Activated CD4-positive, alpha-beta T cell treated with anti-CD3 and anti-CD28 coated beads for 24 hours (primary cell): ENCODE measurements around the gene PER3.

Experiments
- DNase-seq, 2 donors: peaks; one replicate each; pipeline ENCODE4 v3.0.0-alpha.2; 2020; ENCODE audit warnings: low read depth in 2 of 2

The PER3 gene

DNA sequence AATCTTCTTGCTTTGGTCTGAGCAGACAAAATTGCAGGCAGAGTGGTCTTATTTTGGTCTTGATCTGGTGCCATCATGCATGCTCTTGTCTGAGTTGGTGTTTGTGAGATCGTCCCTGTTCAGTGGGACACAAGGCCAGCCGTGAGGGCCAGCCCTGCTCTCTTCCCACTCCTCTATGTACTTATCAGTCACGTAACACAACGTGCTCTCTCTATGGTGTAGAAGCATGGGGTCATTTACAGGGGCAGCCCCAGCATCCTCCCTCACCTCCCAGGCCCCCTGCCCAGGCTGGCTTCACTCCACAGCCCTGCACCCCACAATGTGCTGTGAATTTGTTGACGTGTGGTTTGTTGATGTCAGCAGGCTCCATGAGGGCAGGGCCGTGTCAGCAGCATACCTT, 87.0 kb downstream of the PER3 start:
- DNase-seq = no peak

DNA sequence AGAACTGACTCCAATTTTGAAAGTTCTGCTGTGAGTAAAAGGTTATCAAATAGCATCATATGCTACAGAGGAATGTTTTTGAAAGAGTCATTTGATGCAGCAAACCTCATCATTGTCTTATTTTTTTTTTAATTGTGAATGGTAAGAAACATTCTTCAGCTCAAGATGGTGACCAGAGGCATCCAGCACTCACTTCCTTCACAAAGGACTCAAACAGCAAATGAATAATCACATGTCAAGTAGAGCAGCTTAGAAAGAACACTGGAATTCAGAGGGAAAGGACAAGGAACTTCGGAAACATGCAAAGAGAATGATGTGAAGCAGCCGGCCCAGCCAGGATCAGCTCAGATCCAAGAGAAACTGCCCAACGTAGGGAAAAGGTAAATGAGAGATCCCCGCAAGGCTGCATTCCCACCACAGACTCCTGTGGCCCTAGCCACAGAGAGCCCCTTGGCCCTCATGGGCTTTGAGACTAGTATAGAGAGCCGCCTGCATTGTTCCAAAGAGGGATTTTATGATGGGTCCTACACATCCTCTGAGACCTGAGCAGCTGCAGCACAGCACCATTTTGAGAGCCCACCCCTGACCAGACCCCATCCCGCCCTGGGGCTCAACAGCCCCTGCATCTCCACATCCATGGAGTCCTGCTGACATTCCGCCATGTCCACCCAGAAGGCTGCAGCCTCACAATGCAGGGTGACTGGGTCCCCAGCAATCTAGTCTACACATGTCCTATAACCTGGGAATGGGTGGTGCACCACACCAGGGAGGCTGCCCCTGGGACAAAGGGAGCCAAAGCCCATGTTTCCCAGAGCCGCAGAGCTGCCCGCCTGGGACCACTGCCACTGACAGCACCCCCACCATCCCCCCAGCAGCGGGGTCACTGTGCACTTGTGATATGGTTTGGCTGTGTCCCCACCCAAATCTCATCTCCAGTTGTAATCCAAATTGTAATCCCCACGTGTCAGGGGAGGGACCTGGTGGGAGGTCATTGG, 90.0 kb downstream of the PER3 start:
- no peak for DNase-seq

DNA sequence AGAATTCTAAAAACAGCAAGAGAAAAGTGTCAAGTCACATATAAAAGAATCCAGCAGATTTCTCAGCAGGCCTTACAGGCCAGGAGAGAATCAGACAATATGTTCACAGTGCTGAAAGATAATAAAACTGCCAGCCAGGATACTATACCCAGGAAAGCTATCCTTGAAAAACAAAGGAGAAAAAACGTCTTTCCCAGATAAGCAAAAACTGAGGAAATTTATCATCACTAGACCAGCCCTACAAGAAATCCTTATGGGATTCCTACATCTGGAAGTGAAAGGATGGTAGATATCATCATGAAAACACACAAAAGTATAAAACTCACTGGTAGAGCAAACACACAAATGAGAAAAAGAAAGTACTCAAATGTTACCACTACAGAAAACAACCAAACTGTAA, 93.9 kb downstream of the PER3 start:
- DNase-seq = no peak

DNA sequence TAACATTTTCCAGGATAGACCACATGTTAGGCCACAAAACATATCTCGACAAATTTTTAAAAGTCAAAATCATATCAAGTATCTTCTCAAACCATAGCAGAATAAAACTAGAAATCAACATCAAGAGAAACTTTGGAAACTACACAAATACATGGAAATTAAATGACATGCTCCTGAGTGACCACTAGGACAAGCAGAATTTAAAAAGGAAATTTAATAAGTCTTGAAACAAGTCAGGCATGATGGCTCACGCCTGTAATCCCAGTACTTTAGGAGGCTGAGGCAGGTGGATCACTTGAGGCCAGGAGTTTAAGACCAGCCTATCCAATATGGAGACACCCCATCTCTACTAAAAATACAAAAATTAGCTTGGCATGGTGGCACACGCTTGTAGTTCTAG, 95.1 kb downstream of the PER3 start:
- DNase-seq = no peak

DNA sequence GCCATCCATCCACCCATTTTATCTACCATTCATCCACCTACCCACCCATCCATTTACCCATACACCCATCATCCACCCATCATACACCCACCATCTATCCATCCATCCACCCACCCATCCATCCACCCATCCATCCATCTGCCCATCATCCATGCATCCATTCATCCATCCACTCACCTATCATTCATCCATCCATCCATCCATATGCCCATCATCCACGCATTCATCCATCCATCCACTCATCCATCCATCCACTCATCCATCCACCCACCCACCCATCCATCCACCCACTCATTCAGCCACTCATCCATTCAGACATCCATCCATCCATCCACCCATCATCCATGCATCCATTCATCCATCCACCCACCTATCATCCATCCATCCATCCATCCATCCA, 100.7 kb downstream of the PER3 start:
- DNase-seq = no peak

DNA sequence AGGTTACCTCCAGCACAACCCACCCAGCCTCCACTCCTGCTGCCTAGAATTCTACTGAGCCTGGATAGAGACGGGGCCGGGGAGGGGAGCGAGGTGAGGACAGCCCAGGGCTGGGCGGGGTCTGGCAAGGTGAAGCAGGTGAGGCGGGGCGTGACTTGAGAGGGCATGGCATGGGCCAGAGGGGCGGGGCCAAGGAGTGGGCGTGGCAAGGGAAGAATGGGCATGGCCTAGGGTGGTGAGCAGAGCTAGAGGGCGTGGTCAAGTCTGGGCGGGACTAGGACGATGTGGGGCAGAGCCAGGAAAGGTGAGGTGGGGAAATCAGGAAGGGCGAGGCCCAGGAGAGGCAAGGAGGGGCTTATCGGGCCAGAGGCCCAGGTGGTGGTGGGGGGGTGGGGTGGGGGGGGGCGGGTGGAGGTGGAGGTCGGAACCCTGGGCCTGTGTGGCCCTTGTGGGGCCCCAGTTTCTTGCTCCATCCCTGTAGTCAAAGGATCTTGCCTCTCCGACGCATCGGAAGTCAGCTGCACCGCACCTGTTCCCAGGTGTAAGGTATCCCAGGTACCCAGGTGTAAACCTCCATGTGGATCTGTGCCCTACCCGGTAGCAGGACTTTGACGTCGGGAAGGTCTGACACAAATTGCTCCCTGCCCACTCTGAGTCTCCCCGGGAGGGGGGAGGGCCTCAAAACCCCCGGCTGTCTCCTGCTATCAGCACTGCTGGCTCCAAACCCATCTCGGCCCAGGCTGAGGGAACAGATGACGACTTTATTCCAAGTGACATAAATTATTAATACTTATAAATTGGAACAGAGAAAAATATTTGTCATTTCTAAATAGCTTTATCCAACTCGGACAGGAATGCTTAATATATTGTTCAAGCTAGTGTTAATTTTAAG, 101.7 kb downstream of the PER3 start:
- peak in 1 of 2 donors; percentile 29 for DNase-seq

- no peak for DNase-seq
These were observed 102.3 kb downstream of the PER3 start for GRCh38 chr1:7886405-7886745.

DNA sequence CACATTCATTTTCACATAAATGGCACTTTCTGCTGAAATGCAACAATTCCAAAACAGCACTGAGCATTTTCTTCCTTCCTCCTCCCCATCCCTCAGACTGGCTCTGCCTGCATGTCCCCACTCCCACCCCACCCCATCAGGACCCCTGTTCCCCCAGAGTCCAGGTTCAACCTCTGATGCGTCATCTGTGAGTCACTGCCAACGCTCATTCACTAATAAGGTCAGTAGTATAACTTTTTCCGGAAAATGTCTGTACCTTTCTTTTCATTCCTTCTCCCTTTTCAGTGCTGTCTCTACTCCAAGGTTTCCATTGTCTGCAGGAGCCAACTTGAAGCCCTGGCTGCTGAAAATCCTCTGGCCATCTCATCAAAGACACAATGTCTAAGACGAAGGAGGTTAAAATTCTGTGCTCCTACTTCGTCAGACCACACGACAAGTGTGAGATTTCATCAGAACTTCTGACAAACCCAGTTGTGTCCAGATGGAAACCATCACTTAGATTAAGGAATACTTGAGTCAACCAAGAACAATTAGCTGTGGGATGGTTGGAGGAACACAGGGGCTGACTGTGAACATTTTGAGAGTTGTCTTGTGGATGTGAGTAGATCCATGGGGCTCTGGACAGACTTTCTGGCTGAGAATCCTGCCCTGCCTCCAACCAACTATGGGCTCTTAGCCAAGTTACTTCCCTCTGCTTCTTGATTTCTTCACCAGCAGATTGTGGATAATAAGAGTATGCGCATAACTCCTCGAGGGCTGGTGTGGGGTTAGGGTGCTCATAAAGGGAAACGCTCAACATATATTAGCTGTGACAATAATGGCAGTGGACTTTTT, 104.4 kb downstream of the PER3 start:
- DNase-seq = no peak

DNA sequence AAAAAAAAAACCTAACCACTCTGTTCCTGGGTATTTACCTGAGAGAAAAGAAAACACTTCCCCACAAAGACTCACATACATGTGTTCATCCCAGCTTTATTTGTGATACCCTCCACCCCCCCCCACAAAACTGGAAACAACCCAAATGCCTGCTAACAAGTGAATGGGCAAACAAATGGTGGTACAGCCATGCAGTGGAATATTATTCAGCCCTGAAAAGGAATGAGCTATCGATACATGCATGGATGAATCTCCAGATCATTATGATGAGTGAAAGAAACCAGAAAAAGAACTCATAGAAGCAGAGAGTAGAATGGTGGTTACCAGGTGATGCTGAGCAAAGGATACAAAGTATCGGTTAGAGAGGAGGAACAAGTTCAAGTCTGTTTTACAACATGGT, 106.8 kb downstream of the PER3 start:
- no peak for DNase-seq

GRCh38 chr1:7891804-7892203, 107.7 kb downstream of the PER3 start:
- no peak for DNase-seq

DNA sequence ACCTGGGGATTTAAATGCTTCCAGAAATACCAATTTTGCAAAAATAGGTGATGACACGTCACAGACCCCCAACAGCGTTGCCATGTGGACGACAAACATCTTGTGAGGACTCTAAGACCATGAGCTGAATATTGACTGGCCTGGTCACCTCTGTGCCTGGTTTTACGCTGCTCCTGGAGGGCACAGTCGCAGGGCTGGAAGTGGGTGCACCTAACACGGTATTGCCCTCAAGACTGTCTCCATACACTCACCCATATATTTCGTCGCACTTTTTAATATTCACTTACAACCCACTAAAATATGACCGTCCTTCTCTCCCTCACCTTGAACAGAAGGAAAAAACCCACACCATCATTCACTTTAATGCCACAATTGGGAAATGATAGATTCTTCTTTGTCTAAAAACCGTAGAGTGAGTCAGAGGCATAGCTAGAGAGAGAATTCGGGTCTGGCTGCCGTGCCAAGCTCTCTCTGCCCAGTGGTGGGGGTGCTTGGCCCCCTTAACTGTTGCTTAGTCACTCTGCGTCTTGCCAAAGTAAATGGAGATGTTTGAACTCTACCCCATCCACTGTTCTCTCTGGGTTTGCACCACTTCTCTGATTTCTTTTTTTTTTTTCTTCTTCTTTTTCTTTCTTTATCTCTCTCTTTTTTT, 109.6 kb downstream of the PER3 start:
- DNase-seq = no peak
